NOMO-1 (cell line): Measurements from ENCODE around the gene VAPA.

ENCODE experiments used
- DNase-seq, 2 experiments: peaks; one replicate each; lab custom pipeline; 2025; ENCODE audit not compliant: unreplicated experiment in 2 of 2; lab: John Stamatoyannopoulos, UW

Gene VAPA

GRCh38 chr18:9993521-9994025 is 79.8 kb downstream of the VAPA start:
- DNase-seq, result no peak

- no peak for DNase-seq
These were observed 80.3 kb downstream of the VAPA start for GRCh38 chr18:9994026-9994570.

- DNase-seq, result no peak
These were observed 81.0 kb downstream of the VAPA start for GRCh38 chr18:9994701-9995235.

GRCh38 chr18:9995631-9996030 is 81.8 kb downstream of the VAPA start:
- DNase-seq, result no peak

GRCh38 chr18:9996094-9996493 is 82.3 kb downstream of the VAPA start:
- no peak for DNase-seq

- DNase-seq, result no peak
These were observed 83.9 kb downstream of the VAPA start for GRCh38 chr18:9997711-9998110.

- no peak for DNase-seq
These were observed 84.5 kb downstream of the VAPA start for GRCh38 chr18:9998330-9998729.

GRCh38 chr18:10002280-10002679 is 88.5 kb downstream of the VAPA start:
- DNase-seq, result peak in 1 of 2 experiments; percentile 64

- no peak for DNase-seq
These were observed 89.5 kb downstream of the VAPA start for GRCh38 chr18:10003281-10003680.

GRCh38 chr18:10003866-10004265 is 90.0 kb downstream of the VAPA start:
- DNase-seq, result no peak

- peak; percentile 45 to 61 for DNase-seq
These were observed 92.6 kb downstream of the VAPA start for GRCh38 chr18:10006311-10006893.

GRCh38 chr18:10008006-10008647 is 94.3 kb downstream of the VAPA start:
- DNase-seq, result no peak
